HG02970 (cell line): ENCODE results near the gene TCF12.
"Not testable (repeated sequence)": the region's sequence is repeated elsewhere in the genome, so short reads cannot be mapped to it uniquely, and the experiment has no call there.

Source experiments
- ATAC-seq: cut with Tn5 transposase; IDR thresholded peaks from one replicate; pipeline ENCODE4 v1.9.1; 2021; ENCODE audit warnings: mild to moderate bottlenecking, moderate library complexity, moderate number of reproducible peaks; ENCODE audit not compliant: unreplicated experiment, low FRiP score

The TCF12 gene

GRCh38 chr15:57152666-57153539 is 234.5 kb downstream of the TCF12 start:
- ATAC-seq, result no peak

DNA sequence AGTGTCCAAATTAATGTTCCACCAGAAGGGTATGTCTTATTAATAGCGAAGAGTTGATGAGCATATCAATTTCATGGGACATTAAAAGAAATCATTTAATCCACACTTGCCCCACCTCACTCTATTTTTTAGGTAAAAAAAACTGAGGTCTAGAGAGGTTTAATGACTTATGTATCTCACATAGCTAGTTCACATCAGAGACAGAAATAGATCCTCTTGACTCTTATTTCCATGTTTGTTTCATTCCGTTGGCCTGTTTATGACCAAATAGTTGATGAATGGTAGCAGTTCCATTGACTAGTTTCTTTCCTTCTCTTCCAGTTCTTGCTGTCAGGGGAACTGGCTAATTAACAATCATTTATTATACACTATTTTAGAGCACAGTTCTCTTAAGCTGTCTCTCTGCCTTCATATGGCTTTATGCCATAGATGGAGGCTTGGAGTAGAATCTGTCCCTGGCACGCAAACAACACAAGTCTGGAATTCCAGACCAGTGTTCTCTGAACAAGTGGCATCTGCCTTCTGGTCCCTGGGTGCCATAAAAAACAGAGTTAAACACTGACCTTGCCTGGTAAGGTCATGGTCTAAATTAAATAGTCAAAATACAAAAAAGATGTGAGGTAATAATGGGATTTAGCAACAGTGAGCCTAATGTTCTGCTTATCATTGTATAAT is 237.9 kb downstream of the TCF12 start:
- ATAC-seq, result no peak

DNA sequence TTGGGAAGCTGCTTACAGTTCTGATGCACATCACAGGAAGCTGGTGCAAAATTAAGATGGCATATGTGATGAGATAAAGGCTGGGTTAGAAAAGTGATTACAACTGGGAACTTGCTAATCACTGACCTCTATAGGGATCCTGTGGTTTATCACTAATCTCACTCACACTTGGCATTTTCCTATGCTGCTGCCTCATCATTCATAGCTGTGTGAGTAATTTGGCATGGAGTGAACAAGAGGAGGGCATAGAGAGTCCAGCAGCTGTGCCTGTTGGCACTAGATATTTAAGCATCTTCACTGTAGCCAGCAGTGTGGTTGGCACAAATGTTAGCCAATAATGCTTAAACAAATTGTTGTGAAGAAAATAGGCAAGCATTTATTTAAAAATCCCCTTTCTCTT is 240.1 kb downstream of the TCF12 start:
- ATAC-seq, result no peak

DNA sequence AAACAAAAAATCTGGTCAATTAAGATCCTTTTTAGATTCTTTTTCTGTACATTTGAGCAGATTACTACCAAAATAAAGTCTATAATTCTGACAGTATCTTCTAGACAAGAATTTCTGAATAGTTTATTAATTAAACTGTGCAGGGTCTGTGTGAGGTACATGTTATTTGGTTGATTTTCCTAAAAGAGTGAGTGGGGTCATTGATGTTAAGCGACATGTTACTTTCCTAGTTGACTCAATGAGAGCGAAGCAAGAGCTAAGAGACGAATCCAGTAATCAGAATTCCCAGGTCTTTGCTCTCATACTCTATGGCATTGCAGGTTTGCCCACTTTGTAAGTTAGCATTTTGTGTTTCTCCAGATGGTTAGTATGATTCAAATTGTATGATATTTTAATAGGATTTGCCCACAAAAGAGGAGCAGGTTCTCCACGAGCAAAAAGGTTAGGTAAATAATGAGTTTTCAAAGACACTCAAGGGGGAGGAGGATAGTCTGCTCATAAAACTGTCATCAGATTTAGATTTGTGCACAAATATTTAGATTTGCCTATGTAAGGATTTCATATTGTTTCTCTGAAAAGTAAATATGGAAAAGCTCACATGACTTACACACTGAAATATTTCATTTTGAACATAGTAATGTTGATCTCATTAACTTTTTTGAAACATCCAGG is 240.7 kb downstream of the TCF12 start:
- ATAC-seq, result no peak

DNA sequence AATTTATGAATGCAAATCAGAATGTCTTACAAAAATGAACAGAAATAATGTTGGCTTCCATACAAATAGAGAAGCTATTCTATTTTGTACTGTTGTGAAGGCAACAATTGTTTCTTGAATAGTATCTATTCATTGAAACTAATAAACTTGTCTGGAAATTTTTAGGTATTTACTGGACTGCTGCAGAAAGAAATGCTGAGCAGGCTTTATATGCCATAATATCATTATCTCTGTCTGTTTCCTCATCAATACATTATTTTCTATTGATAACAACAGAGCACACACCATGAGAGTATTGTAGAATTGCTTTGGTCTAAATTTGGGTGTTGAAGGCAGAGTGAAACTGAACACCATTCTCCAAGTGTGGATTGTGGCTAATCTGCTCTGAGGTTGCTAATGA is 241.3 kb downstream of the TCF12 start:
- ATAC-seq, result no peak

GRCh38 chr15:57160823-57161560 is 242.5 kb downstream of the TCF12 start:
- no peak for ATAC-seq

- ATAC-seq, result not testable (repeated sequence)
Measured at GRCh38 chr15:57164251-57164650, 245.8 kb downstream of the TCF12 start.

- ATAC-seq, result no peak
Measured at GRCh38 chr15:57165992-57166391, 247.5 kb downstream of the TCF12 start.

DNA sequence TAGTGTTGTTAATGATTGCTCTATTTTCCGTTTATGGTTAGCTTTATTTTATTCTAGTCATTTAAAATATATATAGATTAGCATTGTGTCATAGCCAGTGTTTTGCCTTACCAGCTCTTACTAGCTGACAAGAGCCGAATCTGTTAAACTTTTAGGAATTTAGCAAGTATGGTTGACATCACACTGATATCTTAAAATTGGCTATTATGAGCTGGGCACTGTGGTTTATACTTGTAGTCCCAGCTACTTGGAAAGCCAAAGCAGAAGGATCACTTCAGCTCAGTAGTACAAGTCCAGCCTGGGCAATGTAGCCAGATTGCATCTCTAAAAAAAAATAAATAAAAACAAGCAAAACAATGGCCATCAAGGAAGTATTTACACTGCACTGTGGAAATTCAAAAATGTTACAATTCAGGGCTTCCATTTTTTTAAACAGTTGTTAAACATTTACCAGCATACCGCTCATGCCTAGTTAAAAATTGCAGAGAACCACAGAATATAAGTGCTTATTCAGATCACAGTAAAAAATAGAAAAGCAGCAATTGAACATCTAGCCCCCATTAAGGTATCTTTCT is 249.5 kb downstream of the TCF12 start:
- no peak for ATAC-seq

GRCh38 chr15:57169643-57170042 is 251.2 kb downstream of the TCF12 start:
- ATAC-seq, result no peak

DNA sequence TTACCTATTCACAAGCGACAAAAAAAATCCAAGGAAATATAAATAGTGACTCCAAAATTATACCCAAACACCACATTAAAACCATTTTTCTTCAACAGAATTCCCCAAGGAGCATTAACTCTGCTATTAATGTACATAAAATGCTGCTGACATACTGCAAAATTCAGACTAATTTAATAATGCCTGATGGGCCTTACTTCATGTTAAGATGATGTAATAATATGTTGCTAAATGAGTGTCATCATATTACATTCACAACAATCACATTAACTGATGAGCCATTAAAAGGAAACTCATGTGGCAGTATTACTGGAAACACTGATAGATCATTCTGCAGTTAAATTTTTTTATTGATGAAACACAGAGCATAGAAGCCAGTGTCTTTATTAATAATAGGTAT is 253.0 kb downstream of the TCF12 start:
- ATAC-seq, result no peak

DNA sequence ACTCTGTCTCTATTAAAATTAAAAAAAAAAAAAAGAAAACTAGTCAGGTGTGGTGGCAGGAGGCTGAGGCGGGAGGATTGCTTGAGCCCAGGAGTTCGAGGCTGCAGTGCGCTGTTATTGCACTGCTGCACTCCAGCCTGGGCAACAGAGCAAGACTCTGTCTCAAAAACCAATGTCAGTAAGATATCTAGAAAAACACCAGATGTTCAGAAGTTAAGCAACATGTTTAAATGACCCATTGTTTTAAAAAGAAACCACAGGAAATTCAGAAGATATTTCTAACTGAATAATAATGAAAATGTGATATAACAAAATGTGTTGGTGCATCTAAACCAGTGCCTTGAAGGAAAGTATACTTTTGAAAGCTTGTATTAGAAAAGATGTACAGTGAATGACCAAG is 254.5 kb downstream of the TCF12 start:
- ATAC-seq, result no peak

DNA sequence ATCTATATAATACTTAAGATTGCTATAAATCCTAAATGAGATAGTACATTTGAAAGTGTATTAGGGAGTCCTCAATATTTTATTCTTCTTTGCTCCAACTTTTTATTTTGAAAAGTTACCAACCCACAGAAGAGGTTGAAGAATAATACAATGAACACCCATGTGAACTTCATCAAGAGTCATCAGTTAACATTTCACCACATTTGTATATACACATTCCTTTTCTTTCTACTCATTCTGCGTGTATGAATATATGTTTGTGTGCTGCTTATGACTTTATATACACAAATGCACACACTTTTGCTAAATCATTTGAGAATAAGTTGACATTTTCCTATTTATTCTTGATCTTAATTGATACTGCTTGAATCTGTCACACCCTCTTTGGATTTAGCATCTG is 264.6 kb downstream of the TCF12 start:
- no peak for ATAC-seq

- ATAC-seq, result no peak
Measured at GRCh38 chr15:57183614-57184344, 265.3 kb downstream of the TCF12 start.

- ATAC-seq, result no peak
Measured at GRCh38 chr15:57184502-57184901, 266.1 kb downstream of the TCF12 start.

DNA sequence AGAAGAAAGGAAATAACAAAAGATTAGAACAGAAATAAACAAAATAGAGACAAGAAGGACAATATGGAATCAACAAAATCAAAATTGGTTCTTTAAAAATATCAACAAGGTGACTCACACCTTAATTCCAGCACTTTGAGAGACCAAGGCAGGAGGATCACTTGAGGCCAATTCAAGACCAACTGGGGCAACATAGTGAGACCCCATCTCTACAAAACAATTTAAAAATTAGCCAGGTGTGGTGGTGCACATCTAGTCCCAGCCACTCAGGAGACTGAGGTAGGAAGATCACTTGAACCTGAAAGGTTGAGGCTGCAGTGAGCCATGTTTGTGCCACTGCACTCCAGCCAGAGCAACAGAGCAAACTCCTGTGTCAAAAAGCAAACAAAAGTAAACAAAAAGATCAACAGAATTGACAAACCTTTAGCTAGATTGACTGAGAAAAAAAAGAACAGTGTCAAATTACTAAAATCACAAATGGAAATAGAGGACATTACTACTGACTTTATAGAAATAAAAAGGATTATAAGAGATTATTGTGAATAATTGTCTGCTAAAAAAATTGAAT is 267.1 kb downstream of the TCF12 start:
- no peak for ATAC-seq

- ATAC-seq, result no peak
Measured at GRCh38 chr15:57189466-57189865, 271.0 kb downstream of the TCF12 start.

DNA sequence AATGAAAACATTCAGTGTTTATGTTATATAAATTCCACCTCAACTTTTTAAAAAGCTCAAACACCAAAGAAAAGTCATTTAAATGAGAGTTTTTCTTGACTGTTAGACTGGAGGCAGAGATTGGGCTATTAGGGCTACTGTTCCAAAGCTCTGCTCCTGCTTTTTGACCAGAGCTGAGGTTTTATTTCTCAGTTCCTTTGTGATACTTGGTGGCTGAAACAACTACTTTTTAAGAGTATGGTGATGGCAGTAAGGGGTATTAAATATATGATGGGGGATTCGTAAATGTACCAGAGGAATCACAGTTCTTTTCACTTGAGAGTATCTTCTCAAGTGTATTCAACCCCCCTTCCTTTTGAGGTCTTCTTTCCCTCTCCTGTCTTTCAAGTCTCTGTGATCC is 271.8 kb downstream of the TCF12 start:
- ATAC-seq, result no peak

GRCh38 chr15:57193161-57193560 is 274.7 kb downstream of the TCF12 start:
- no peak for ATAC-seq
